ENCODE results near the gene RBM48. TPM values are rescaled to one million over a fixed set of nuclear protein-coding genes. Genes with fewer than 3 reads are reported as not detected.

RBM48 gene
- total and polyA plus RNA-seq, 9 of the 15 experiments (the other 6 are each of a cell fraction or from before 2014, with no cell fraction given): 9.9 to 35.1 (median 16.3) TPM

DNA sequence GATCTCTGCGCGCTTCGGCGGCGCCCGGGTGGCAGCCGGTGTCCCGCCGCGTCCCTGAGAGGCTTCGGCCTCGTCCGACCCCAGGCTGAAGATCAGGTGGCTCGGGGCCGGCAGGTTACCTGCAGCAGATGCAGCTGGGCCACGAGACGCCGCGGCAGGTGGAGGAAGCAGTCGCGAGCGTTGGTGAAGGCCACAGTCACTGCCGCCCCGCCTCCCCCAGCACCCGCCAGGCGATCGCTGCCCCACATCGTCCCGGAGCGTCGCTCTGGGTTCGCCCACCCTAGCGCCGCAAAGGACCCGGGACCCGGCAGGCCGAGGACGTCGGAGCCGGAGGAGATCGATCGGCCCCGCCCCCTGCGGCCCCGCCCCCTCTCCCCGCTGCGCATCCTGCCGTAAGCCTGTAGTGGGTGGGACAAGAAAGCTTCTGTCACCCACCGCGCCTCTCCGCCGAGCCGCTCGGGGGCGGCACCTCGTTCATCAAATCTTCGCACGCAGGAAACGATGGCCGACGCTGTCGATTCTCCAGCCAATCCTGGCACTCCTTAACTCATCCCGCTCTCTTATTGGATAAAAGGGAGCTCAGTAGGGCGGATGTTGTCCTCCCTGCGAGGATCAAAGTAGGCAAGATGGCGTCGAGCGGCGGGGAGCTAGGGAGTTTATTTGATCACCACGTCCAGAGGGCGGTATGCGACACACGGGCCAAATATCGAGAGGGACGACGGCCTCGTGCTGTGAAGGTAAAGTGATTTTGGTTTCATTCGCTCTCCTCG, at the start of gene RBM48, which contains the start of gene PEX1 (continued):
- TF ChIP-seq, protein P1, sequence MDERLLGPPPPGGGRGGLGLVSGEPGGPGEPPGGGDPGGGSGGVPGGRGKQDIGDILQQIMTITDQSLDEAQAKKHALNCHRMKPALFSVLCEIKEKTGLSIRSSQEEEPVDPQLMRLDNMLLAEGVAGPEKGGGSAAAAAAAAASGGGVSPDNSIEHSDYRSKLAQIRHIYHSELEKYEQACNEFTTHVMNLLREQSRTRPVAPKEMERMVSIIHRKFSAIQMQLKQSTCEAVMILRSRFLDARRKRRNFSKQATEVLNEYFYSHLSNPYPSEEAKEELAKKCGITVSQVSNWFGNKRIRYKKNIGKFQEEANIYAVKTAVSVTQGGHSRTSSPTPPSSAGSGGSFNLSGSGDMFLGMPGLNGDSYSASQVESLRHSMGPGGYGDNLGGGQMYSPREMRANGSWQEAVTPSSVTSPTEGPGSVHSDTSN (CRISPR knock-in tag; IDR thresholded peaks at IDR 0.05; ENCODE audit: low read depth): no peak
- TF ChIP-seq, protein P1 (tag; conservative IDR thresholded peaks at IDR 0.05; ENCODE audit: low read depth): peak; percentile 71
- TF ChIP-seq ZNF239 (CRISPR knock-in tag; IDR thresholded peaks at IDR 0.05) (no peak), TAF1 (IDR thresholded peaks at IDR 0.05; ENCODE audit: control insufficient read depth, extremely low read depth, insufficient read depth, low read length, severe bottlenecking) (peak; percentile 93), SETDB1 (IDR thresholded peaks at IDR 0.05; ENCODE audit: low read length) (peak; percentile 59), ARNT (IDR thresholded peaks at IDR 0.05) (peak; percentile 86 to 90), FOS (IDR thresholded peaks at IDR 0.05; ENCODE audit: extremely low read depth, insufficient read length) (peak; percentile 93), PHB2 (IDR thresholded peaks at IDR 0.05; ENCODE audit: low read depth) (no peak), ETV1 (tag; conservative IDR thresholded peaks at IDR 0.05; ENCODE audit: low read depth) (peak; percentile 93), MAFF (IDR thresholded peaks at IDR 0.05; ENCODE audit: low read length) (no peak), ZNF140 (CRISPR knock-in tag; IDR thresholded peaks at IDR 0.05) (no peak), EHMT2 (IDR thresholded peaks at IDR 0.05) (no peak; the same call in 1 of the 2 replicates)
- TF ChIP-seq, protein P2, sequence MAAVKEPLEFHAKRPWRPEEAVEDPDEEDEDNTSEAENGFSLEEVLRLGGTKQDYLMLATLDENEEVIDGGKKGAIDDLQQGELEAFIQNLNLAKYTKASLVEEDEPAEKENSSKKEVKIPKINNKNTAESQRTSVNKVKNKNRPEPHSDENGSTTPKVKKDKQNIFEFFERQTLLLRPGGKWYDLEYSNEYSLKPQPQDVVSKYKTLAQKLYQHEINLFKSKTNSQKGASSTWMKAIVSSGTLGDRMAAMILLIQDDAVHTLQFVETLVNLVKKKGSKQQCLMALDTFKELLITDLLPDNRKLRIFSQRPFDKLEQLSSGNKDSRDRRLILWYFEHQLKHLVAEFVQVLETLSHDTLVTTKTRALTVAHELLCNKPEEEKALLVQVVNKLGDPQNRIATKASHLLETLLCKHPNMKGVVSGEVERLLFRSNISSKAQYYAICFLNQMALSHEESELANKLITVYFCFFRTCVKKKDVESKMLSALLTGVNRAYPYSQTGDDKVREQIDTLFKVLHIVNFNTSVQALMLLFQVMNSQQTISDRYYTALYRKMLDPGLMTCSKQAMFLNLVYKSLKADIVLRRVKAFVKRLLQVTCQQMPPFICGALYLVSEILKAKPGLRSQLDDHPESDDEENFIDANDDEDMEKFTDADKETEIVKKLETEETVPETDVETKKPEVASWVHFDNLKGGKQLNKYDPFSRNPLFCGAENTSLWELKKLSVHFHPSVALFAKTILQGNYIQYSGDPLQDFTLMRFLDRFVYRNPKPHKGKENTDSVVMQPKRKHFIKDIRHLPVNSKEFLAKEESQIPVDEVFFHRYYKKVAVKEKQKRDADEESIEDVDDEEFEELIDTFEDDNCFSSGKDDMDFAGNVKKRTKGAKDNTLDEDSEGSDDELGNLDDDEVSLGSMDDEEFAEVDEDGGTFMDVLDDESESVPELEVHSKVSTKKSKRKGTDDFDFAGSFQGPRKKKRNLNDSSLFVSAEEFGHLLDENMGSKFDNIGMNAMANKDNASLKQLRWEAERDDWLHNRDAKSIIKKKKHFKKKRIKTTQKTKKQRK (IDR thresholded peaks at IDR 0.05; ENCODE audit: borderline replicate concordance, low read depth, low read length): peak; percentile 75
- TF ChIP-seq, protein P3, sequence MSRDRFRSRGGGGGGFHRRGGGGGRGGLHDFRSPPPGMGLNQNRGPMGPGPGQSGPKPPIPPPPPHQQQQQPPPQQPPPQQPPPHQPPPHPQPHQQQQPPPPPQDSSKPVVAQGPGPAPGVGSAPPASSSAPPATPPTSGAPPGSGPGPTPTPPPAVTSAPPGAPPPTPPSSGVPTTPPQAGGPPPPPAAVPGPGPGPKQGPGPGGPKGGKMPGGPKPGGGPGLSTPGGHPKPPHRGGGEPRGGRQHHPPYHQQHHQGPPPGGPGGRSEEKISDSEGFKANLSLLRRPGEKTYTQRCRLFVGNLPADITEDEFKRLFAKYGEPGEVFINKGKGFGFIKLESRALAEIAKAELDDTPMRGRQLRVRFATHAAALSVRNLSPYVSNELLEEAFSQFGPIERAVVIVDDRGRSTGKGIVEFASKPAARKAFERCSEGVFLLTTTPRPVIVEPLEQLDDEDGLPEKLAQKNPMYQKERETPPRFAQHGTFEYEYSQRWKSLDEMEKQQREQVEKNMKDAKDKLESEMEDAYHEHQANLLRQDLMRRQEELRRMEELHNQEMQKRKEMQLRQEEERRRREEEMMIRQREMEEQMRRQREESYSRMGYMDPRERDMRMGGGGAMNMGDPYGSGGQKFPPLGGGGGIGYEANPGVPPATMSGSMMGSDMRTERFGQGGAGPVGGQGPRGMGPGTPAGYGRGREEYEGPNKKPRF (IDR thresholded peaks at IDR 0.05; ENCODE audit: low read depth, low read length): no peak
- TF ChIP-seq, protein P4, sequence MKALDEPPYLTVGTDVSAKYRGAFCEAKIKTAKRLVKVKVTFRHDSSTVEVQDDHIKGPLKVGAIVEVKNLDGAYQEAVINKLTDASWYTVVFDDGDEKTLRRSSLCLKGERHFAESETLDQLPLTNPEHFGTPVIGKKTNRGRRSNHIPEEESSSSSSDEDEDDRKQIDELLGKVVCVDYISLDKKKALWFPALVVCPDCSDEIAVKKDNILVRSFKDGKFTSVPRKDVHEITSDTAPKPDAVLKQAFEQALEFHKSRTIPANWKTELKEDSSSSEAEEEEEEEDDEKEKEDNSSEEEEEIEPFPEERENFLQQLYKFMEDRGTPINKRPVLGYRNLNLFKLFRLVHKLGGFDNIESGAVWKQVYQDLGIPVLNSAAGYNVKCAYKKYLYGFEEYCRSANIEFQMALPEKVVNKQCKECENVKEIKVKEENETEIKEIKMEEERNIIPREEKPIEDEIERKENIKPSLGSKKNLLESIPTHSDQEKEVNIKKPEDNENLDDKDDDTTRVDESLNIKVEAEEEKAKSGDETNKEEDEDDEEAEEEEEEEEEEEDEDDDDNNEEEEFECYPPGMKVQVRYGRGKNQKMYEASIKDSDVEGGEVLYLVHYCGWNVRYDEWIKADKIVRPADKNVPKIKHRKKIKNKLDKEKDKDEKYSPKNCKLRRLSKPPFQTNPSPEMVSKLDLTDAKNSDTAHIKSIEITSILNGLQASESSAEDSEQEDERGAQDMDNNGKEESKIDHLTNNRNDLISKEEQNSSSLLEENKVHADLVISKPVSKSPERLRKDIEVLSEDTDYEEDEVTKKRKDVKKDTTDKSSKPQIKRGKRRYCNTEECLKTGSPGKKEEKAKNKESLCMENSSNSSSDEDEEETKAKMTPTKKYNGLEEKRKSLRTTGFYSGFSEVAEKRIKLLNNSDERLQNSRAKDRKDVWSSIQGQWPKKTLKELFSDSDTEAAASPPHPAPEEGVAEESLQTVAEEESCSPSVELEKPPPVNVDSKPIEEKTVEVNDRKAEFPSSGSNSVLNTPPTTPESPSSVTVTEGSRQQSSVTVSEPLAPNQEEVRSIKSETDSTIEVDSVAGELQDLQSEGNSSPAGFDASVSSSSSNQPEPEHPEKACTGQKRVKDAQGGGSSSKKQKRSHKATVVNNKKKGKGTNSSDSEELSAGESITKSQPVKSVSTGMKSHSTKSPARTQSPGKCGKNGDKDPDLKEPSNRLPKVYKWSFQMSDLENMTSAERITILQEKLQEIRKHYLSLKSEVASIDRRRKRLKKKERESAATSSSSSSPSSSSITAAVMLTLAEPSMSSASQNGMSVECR (CRISPR knock-in tag; IDR thresholded peaks at IDR 0.05): peak; percentile 84
